Mucosa of stomach (tissue), 1 donor: ENCODE measurements around the gene NRDE2.
A peak's percentile ranks its signal among the peaks of the same experiment; 100 is the strongest.

Experiments used
- H3K27me3 ChIP-seq: one replicate; pipeline ENCODE4 v1.7.0; 2013; ENCODE audit warnings: mild to moderate bottlenecking, low read length; ENCODE audit not compliant: control insufficient read depth, insufficient read depth
- H3K36me3 ChIP-seq: one replicate; pipeline ENCODE4 v1.7.0; 2013; ENCODE audit warnings: low read length; ENCODE audit not compliant: control insufficient read depth, insufficient read depth
- H3K4me1 ChIP-seq: one replicate; pipeline ENCODE4 v1.7.0; 2013; ENCODE audit warnings: mild to moderate bottlenecking, low read length; ENCODE audit not compliant: control insufficient read depth, insufficient read depth
- H3K4me3 ChIP-seq: one replicate; pipeline ENCODE4 v1.7.0; 2013; ENCODE audit warnings: low read length
- H3K9ac ChIP-seq: one replicate; pipeline ENCODE4 v1.7.0; 2013; ENCODE audit warnings: mild to moderate bottlenecking, low read length, moderate library complexity
- H3K9me3 ChIP-seq: one replicate; pipeline ENCODE4 v1.7.0; 2013; ENCODE audit warnings: mild to moderate bottlenecking, low read length, moderate library complexity; ENCODE audit not compliant: control insufficient read depth
- donor health status: Pancreatic carcinoma.

NRDE2 gene

GRCh38 chr14:90336401-90336800 is 4.7 kb upstream of the NRDE2 start:
- no peak overlapping the region for H3K4me3 ChIP-seq
- H3K4me1 ChIP-seq, result peaks cover 8% of the 10 kb centered on the region
- H3K36me3 ChIP-seq, result no peaks in the 10 kb centered on the region
- no peak overlapping the region for H3K9ac ChIP-seq
- no peaks in the 10 kb centered on the region for H3K9me3 ChIP-seq
- H3K27me3 ChIP-seq, result no peaks in the 10 kb centered on the region

GRCh38 chr14:90332271-90332584 is 487 bp upstream of the NRDE2 start:
- Histone ChIP-seq H3K27me3 (no peaks in the 10 kb centered on the region), H3K9ac (peak overlapping the region; percentile 86), H3K36me3 (no peaks in the 10 kb centered on the region), H3K4me3 (peak overlapping the region; percentile 65), H3K4me1 (peaks cover 15% of the 10 kb centered on the region), H3K9me3 (no peaks in the 10 kb centered on the region)

GRCh38 chr14:90330203-90331196 is 1.2 kb downstream of the NRDE2 start:
- H3K27me3 ChIP-seq, result no peaks in the 10 kb centered on the region
- H3K9me3 ChIP-seq, result no peaks in the 10 kb centered on the region
- peaks cover 15% of the 10 kb centered on the region for H3K4me1 ChIP-seq
- peak overlapping the region; percentile 86 for H3K9ac ChIP-seq
- H3K36me3 ChIP-seq, result no peaks in the 10 kb centered on the region
- H3K4me3 ChIP-seq, result peak overlapping the region; percentile 65

GRCh38 chr14:90321891-90322290 is 9.8 kb downstream of the NRDE2 start:
- Histone ChIP-seq H3K9me3 (no peaks in the 10 kb centered on the region), H3K9ac (no peak overlapping the region), H3K4me1 (no peaks in the 10 kb centered on the region), H3K4me3 (no peak overlapping the region), H3K27me3 (no peaks in the 10 kb centered on the region), H3K36me3 (no peaks in the 10 kb centered on the region)

DNA sequence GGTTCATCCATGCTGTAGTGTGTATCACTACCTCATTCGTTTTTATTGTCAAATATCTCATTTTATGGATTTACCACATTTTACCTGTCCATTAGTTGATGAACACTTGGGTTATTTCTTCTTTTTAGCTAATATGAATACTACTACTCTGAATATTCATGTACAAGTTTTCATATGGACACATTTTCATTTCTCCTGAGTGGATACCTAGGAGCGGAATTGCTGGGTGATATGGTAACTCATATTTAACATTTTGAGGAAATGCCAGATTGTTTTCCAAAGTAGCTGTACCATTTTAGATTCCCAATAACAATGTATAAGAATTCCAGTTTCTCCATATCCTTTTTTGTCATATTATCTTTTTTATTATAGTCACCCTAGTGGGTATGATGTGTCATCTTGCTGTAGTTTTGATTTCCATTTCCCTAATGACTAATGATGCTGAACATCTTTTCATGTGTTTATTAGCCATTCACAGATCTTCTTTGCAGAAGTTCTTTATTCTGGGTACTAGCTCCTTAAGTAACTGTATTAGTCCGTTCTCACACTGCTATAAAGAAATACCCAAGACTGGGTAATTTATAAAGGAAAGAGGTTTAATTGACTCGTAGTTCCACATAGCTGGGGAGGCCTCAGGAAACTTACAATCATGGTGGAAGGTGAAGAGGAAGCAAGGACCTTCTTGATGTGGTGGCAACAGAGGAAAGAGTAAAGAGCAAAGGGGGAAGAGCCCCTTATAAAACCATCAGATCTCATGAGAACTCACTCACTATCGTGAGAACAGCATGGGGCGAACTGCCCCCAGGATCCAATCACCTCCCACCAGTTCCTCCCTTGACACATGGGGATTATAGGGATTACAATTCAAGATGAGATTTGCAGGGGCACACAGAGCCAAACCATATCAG is 11.9 kb downstream of the NRDE2 start:
- H3K27me3 ChIP-seq, result no peaks in the 10 kb centered on the region
- H3K4me1 ChIP-seq, result no peaks in the 10 kb centered on the region
- no peaks in the 10 kb centered on the region for H3K9me3 ChIP-seq
- no peak overlapping the region for H3K4me3 ChIP-seq
- H3K9ac ChIP-seq, result no peak overlapping the region
- H3K36me3 ChIP-seq, result no peaks in the 10 kb centered on the region

GRCh38 chr14:90319173-90319572 is 12.6 kb downstream of the NRDE2 start:
- no peaks in the 10 kb centered on the region for H3K27me3 ChIP-seq
- H3K4me3 ChIP-seq, result no peak overlapping the region
- no peaks in the 10 kb centered on the region for H3K4me1 ChIP-seq
- no peaks in the 10 kb centered on the region for H3K9me3 ChIP-seq
- no peak overlapping the region for H3K9ac ChIP-seq
- no peaks in the 10 kb centered on the region for H3K36me3 ChIP-seq

- Histone ChIP-seq H3K9ac (no peak overlapping the region), H3K9me3 (no peaks in the 10 kb centered on the region), H3K36me3 (no peaks in the 10 kb centered on the region), H3K4me3 (no peak overlapping the region), H3K27me3 (no peaks in the 10 kb centered on the region), H3K4me1 (no peaks in the 10 kb centered on the region)
Measured at GRCh38 chr14:90318016-90318415, 13.7 kb downstream of the NRDE2 start.

- no peak overlapping the region for H3K4me3 ChIP-seq
- no peaks in the 10 kb centered on the region for H3K4me1 ChIP-seq
- no peaks in the 10 kb centered on the region for H3K36me3 ChIP-seq
- H3K9ac ChIP-seq, result no peak overlapping the region
- no peaks in the 10 kb centered on the region for H3K9me3 ChIP-seq
- no peaks in the 10 kb centered on the region for H3K27me3 ChIP-seq
Measured at GRCh38 chr14:90317286-90317685, 14.5 kb downstream of the NRDE2 start.

GRCh38 chr14:90308561-90308960 is 23.2 kb downstream of the NRDE2 start:
- Histone ChIP-seq H3K9ac (no peak overlapping the region), H3K4me3 (no peak overlapping the region), H3K36me3 (no peaks in the 10 kb centered on the region), H3K27me3 (no peaks in the 10 kb centered on the region), H3K4me1 (no peaks in the 10 kb centered on the region), H3K9me3 (no peaks in the 10 kb centered on the region)

DNA sequence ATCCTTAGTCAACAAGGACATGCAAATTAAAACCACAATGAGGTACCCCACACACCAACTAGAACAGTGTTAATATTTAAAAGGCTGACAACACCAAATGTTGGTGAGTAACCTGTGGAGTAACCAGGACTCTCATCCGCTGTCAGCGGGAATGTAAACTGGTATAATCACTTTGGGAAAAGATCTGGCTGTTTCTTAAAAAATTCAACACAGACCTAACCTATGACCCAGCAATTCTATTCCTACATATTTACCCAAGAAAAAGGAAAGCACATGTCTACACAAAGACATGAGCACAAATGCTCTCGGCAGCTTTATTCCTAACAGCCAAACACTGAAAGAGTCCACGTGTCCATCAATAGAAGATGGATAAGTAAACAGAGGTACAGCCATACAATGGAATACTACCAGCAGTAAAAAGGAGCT is 26.6 kb downstream of the NRDE2 start:
- Histone ChIP-seq H3K9me3 (no peaks in the 10 kb centered on the region), H3K9ac (no peak overlapping the region), H3K4me3 (no peak overlapping the region), H3K4me1 (peaks cover 12% of the 10 kb centered on the region), H3K36me3 (no peaks in the 10 kb centered on the region), H3K27me3 (no peaks in the 10 kb centered on the region)

DNA sequence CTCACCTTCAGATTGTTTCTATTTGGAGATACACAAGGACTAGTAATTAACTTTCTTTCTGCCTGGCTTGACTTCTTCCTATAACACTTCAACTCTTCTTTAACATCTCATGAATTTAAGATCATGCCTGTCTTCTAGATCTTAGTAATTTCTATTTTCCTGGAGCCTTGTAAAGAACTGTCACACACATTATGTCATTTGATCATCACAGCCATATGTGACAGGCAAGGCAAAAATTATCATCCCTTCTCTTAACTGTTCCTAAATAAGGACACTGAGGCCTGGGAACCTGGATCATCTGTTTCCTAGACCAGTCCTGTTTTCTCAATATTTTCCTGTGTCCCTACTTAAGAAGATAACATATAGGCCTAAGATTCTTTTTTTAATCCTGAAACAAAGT is 27.2 kb downstream of the NRDE2 start:
- Histone ChIP-seq H3K9ac (no peak overlapping the region), H3K9me3 (no peaks in the 10 kb centered on the region), H3K4me3 (no peak overlapping the region), H3K36me3 (no peaks in the 10 kb centered on the region), H3K4me1 (peaks cover 12% of the 10 kb centered on the region), H3K27me3 (no peaks in the 10 kb centered on the region)

GRCh38 chr14:90303473-90303872 is 28.3 kb downstream of the NRDE2 start:
- H3K9ac ChIP-seq, result no peak overlapping the region
- no peak overlapping the region for H3K4me3 ChIP-seq
- H3K27me3 ChIP-seq, result no peaks in the 10 kb centered on the region
- H3K36me3 ChIP-seq, result no peaks in the 10 kb centered on the region
- peaks cover 12% of the 10 kb centered on the region for H3K4me1 ChIP-seq
- no peaks in the 10 kb centered on the region for H3K9me3 ChIP-seq
